ENCODE results near the gene CDC25A.
A peak's percentile ranks its signal among the peaks of the same experiment; 100 is the strongest.

The CDC25A gene

GRCh38 chr3:48128774-48129173 is 59.4 kb downstream of the CDC25A start:
- no peak for TF ChIP-seq CTCF (IDR thresholded peaks at IDR 0.05; ENCODE audit: low read depth, low read length)
- DNase-seq (ENCODE audit: extremely low read depth, low read depth), result no peak

- TF ChIP-seq CTCF (IDR thresholded peaks at IDR 0.05; ENCODE audit: low read depth, low read length), result no peak
- no peak for DNase-seq (ENCODE audit: extremely low read depth, low read depth)
Measured at GRCh38 chr3:48125886-48126622, 62.2 kb downstream of the CDC25A start.

- peak; percentile 94 for DNase-seq (ENCODE audit: extremely low read depth, low read depth)
- TF ChIP-seq CTCF (IDR thresholded peaks at IDR 0.05; ENCODE audit: low read depth, low read length), result no peak
Measured at GRCh38 chr3:48125013-48125705, 63.1 kb downstream of the CDC25A start.

GRCh38 chr3:48123346-48123745 is 64.9 kb downstream of the CDC25A start:
- no peak for DNase-seq (ENCODE audit: extremely low read depth, low read depth)
- TF ChIP-seq CTCF (IDR thresholded peaks at IDR 0.05; ENCODE audit: low read depth, low read length), result no peak

- DNase-seq (ENCODE audit: extremely low read depth, low read depth), result no peak
- no peak for TF ChIP-seq CTCF (IDR thresholded peaks at IDR 0.05; ENCODE audit: low read depth, low read length)
Measured at GRCh38 chr3:48122504-48122903, 65.7 kb downstream of the CDC25A start.

GRCh38 chr3:48120223-48120622 is 68.0 kb downstream of the CDC25A start:
- no peak for DNase-seq (ENCODE audit: extremely low read depth, low read depth)
- no peak for TF ChIP-seq CTCF (IDR thresholded peaks at IDR 0.05; ENCODE audit: low read depth, low read length)

- peak; percentile 1; the same call in 1 of the 2 replicates for TF ChIP-seq CTCF (IDR thresholded peaks at IDR 0.05; ENCODE audit: low read depth, low read length)
- no peak for DNase-seq (ENCODE audit: extremely low read depth, low read depth)
Measured at GRCh38 chr3:48119505-48120193, 68.6 kb downstream of the CDC25A start.
